GM18907 (cell line): ENCODE results near the gene SLC26A2.
"Not testable (repeated sequence)": the region's sequence is repeated elsewhere in the genome, so short reads cannot be mapped to it uniquely, and the experiment has no call there.

Source experiments
- ATAC-seq: cut with Tn5 transposase; IDR thresholded peaks from one replicate; pipeline ENCODE4 v1.9.1; 2021; ENCODE audit warnings: mild to moderate bottlenecking, moderate library complexity; ENCODE audit not compliant: unreplicated experiment

Gene SLC26A2

GRCh38 chr5:150000990-150001659, 40.6 kb downstream of the SLC26A2 start:
- peak; percentile 31 for ATAC-seq

GRCh38 chr5:150001660-150002486, 41.3 kb downstream of the SLC26A2 start:
- peak; percentile 63 for ATAC-seq

GRCh38 chr5:150006318-150006717, 45.8 kb downstream of the SLC26A2 start:
- no peak for ATAC-seq

- no peak for ATAC-seq
These were observed 46.5 kb downstream of the SLC26A2 start for GRCh38 chr5:150007050-150007449.

GRCh38 chr5:150009671-150010387, 49.3 kb downstream of the SLC26A2 start:
- no peak for ATAC-seq

GRCh38 chr5:150013931-150014330, 53.4 kb downstream of the SLC26A2 start:
- no peak for ATAC-seq

- no peak for ATAC-seq
These were observed 53.9 kb downstream of the SLC26A2 start for GRCh38 chr5:150014456-150014855.

- ATAC-seq = no peak
These were observed 54.9 kb downstream of the SLC26A2 start for GRCh38 chr5:150015415-150015814.

- ATAC-seq = no peak
These were observed 56.0 kb downstream of the SLC26A2 start for GRCh38 chr5:150016537-150016936.

- no peak for ATAC-seq
These were observed 56.9 kb downstream of the SLC26A2 start for GRCh38 chr5:150017226-150018005.

GRCh38 chr5:150020249-150020648, 59.7 kb downstream of the SLC26A2 start:
- ATAC-seq = no peak

- no peak for ATAC-seq
These were observed 61.1 kb downstream of the SLC26A2 start for GRCh38 chr5:150021491-150022157.

GRCh38 chr5:150022158-150022531, 61.6 kb downstream of the SLC26A2 start:
- no peak for ATAC-seq

GRCh38 chr5:150022681-150023080, 62.1 kb downstream of the SLC26A2 start:
- ATAC-seq = no peak

- ATAC-seq = no peak
These were observed 62.6 kb downstream of the SLC26A2 start for GRCh38 chr5:150023136-150023535.

- no peak for ATAC-seq
These were observed 63.9 kb downstream of the SLC26A2 start for GRCh38 chr5:150024346-150024984.

GRCh38 chr5:150026682-150027172, 66.2 kb downstream of the SLC26A2 start:
- ATAC-seq = no peak

GRCh38 chr5:150028047-150028446, 67.5 kb downstream of the SLC26A2 start:
- not testable (repeated sequence) for ATAC-seq

- no peak for ATAC-seq
These were observed 72.8 kb downstream of the SLC26A2 start for GRCh38 chr5:150033334-150033733.

- ATAC-seq = no peak
These were observed 74.1 kb downstream of the SLC26A2 start for GRCh38 chr5:150034662-150035061.
